ENCODE measurements around the gene TOE1.
"Not testable (repeated sequence)": the region's sequence is repeated elsewhere in the genome, so short reads cannot be mapped to it uniquely, and the experiment has no call there.

Gene TOE1

DNA sequence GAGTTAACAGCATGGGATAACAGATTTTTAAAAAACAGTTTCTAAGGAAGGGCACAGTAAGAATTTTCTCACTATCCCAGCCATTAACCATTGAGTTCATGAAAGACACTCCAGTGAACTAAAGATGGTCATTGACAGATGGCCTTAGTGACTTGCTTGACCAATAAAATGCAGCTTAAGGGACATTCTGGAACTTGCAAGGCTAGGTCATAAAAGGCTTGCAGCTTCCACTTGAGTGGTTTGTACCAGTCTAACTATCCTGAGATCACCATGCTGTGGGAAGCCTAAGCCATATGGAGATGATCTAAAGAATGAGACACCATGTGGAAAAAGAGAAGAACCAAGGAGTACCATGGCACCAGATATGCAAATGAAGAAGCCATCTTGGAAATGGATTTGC lies 38.2 kb downstream of the TOE1 start:
- Histone ChIP-seq H3K4me3 (ENCODE audit: low read depth in 1 of 5, low read length in 5 of 5) (no peak overlapping the region), H3K27ac (ENCODE audit: low read depth, low read length) (no peak overlapping the region), H3K27me3 (ENCODE audit: control insufficient read depth in 5 of 5, insufficient read depth in 4 of 5, low read length in 5 of 5) (no peaks in the 10 kb centered on the region), H3K9me3 (ENCODE audit: control insufficient read depth in 5 of 5, low read length in 5 of 5) (no peaks in the 10 kb centered on the region), H3K9ac (ENCODE audit: low read length in 5 of 5) (no peak overlapping the region), H3K36me3 (ENCODE audit: control insufficient read depth in 5 of 5, insufficient read depth in 5 of 5, low read length in 5 of 5) (no peaks in the 10 kb centered on the region), H3K4me1 (ENCODE audit: control insufficient read depth in 5 of 5, insufficient read depth in 5 of 5, low read length in 5 of 5) (peaks cover 0 to 3% (median 0%) of the 10 kb centered on the region in 5 donors)

GRCh38 chr1:45379524-45379923 lies 39.6 kb downstream of the TOE1 start:
- Histone ChIP-seq H3K9me3 (ENCODE audit: control insufficient read depth in 5 of 5, low read length in 5 of 5) (no peaks in the 10 kb centered on the region), H3K9ac (ENCODE audit: low read length in 5 of 5) (no peak overlapping the region), H3K4me3 (ENCODE audit: low read depth in 1 of 5, low read length in 5 of 5) (no peak overlapping the region), H3K4me1 (ENCODE audit: control insufficient read depth in 5 of 5, insufficient read depth in 5 of 5, low read length in 5 of 5) (peaks cover 0 to 3% (median 0%) of the 10 kb centered on the region in 5 donors), H3K27ac (ENCODE audit: low read depth, low read length) (no peak overlapping the region), H3K27me3 (ENCODE audit: control insufficient read depth in 5 of 5, insufficient read depth in 4 of 5, low read length in 5 of 5) (no peaks in the 10 kb centered on the region), H3K36me3 (ENCODE audit: control insufficient read depth in 5 of 5, insufficient read depth in 5 of 5, low read length in 5 of 5) (no peaks in the 10 kb centered on the region)

DNA sequence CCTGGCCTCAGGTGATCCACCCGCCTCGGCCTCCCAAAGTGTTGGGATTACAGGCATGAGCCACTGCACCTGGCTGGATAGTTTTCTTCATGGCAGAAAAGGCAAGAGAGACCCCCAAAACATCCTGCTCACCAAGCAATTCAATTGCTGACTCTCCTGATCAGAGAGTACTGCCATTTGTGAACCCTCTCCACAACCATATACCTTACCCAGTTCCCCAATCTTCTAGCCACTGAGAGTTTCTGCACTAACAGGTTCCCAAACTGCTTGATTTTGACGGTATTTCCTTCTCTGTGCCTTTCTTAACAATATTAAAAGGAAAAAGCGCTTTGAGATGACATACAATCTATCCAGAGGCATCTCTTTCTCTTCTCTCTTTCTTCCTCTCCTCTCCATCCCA lies 40.2 kb downstream of the TOE1 start:
- no peaks in the 10 kb centered on the region for H3K9me3 ChIP-seq (ENCODE audit: control insufficient read depth in 5 of 5, low read length in 5 of 5)
- H3K27me3 ChIP-seq (ENCODE audit: control insufficient read depth in 5 of 5, insufficient read depth in 4 of 5, low read length in 5 of 5): no peaks in the 10 kb centered on the region
- H3K36me3 ChIP-seq (ENCODE audit: control insufficient read depth in 5 of 5, insufficient read depth in 5 of 5, low read length in 5 of 5): no peaks in the 10 kb centered on the region
- H3K4me1 ChIP-seq (ENCODE audit: control insufficient read depth in 5 of 5, insufficient read depth in 5 of 5, low read length in 5 of 5): peaks cover 0 to 3% (median 0%) of the 10 kb centered on the region in 5 donors
- no peak overlapping the region for H3K4me3 ChIP-seq (ENCODE audit: low read depth in 1 of 5, low read length in 5 of 5)
- H3K27ac ChIP-seq (ENCODE audit: low read depth, low read length): no peak overlapping the region
- no peak overlapping the region for H3K9ac ChIP-seq (ENCODE audit: low read length in 5 of 5)

- Histone ChIP-seq H3K4me3 (ENCODE audit: low read depth in 1 of 5, low read length in 5 of 5) (no peak overlapping the region), H3K27me3 (ENCODE audit: control insufficient read depth in 5 of 5, insufficient read depth in 4 of 5, low read length in 5 of 5) (no peaks in the 10 kb centered on the region), H3K9ac (ENCODE audit: low read length in 5 of 5) (no peak overlapping the region), H3K9me3 (ENCODE audit: control insufficient read depth in 5 of 5, low read length in 5 of 5) (no peaks in the 10 kb centered on the region), H3K36me3 (ENCODE audit: control insufficient read depth in 5 of 5, insufficient read depth in 5 of 5, low read length in 5 of 5) (no peaks in the 10 kb centered on the region), H3K4me1 (ENCODE audit: control insufficient read depth in 5 of 5, insufficient read depth in 5 of 5, low read length in 5 of 5) (peaks cover 0 to 2% (median 0%) of the 10 kb centered on the region in 5 donors), H3K27ac (ENCODE audit: low read depth, low read length) (no peak overlapping the region)
These were observed 40.8 kb downstream of the TOE1 start for GRCh38 chr1:45380730-45381129.

GRCh38 chr1:45381243-45381642 lies 41.3 kb downstream of the TOE1 start:
- no peak overlapping the region for H3K27ac ChIP-seq (ENCODE audit: low read depth, low read length)

DNA sequence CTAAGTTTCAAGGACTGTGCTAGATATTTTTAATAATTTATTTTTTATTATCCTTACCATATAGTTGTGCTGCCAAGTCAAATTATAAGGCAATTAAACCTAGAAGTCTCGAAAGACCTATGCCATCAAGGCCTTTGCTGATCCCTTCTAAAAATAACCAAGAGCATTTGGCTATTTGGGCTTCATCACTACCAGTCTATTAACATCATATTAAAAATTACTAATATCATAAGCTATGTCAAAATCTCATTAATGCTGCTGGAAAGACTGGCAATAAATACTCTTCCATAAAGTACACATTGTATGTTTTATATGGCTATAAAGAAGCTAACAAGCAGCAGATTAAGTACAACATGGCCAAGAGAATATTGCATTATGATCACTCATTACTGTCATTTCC lies 43.2 kb downstream of the TOE1 start:
- H3K9me3 ChIP-seq (ENCODE audit: control insufficient read depth in 5 of 5, low read length in 5 of 5): no peaks in the 10 kb centered on the region
- H3K4me1 ChIP-seq (ENCODE audit: control insufficient read depth in 5 of 5, insufficient read depth in 5 of 5, low read length in 5 of 5): no peaks in the 10 kb centered on the region
- H3K27me3 ChIP-seq (ENCODE audit: control insufficient read depth in 5 of 5, insufficient read depth in 4 of 5, low read length in 5 of 5): no peaks in the 10 kb centered on the region
- no peak overlapping the region for H3K27ac ChIP-seq (ENCODE audit: low read depth, low read length)
- no peak overlapping the region for H3K4me3 ChIP-seq (ENCODE audit: low read depth in 1 of 5, low read length in 5 of 5)
- H3K9ac ChIP-seq (ENCODE audit: low read length in 5 of 5): no peak overlapping the region
- no peaks in the 10 kb centered on the region for H3K36me3 ChIP-seq (ENCODE audit: control insufficient read depth in 5 of 5, insufficient read depth in 5 of 5, low read length in 5 of 5)

More at GRCh38 chr1:45381243-45381642, 41.3 kb downstream of the TOE1 start:
- Histone ChIP-seq H3K27me3 (ENCODE audit: control insufficient read depth in 5 of 5, insufficient read depth in 4 of 5, low read length in 5 of 5) (no peaks in the 10 kb centered on the region), H3K9me3 (ENCODE audit: control insufficient read depth in 5 of 5, low read length in 5 of 5) (no peaks in the 10 kb centered on the region), H3K9ac (ENCODE audit: low read length in 5 of 5) (no peak overlapping the region), H3K36me3 (ENCODE audit: control insufficient read depth in 5 of 5, insufficient read depth in 5 of 5, low read length in 5 of 5) (no peaks in the 10 kb centered on the region), H3K4me3 (ENCODE audit: low read depth in 1 of 5, low read length in 5 of 5) (no peak overlapping the region), H3K4me1 (ENCODE audit: control insufficient read depth in 5 of 5, insufficient read depth in 5 of 5, low read length in 5 of 5) (no peaks in the 10 kb centered on the region)

DNA sequence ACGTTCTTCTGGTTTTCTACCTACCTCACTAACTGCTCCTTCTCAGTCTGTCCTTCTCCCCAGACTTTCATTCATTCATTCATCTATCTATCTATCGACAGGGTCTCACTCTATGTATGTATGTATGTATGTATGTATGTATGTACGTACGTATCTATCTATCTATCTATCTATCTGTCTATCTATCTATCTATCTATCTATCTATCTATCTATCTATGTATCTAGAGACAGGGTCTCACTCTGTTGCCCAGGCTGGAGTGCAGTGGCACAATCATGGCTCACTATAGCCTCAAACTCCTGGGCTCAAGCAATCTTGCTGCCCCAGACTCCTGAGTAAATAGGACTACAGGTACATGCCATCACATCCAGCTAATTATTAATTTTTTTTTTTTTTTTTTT lies 44.2 kb downstream of the TOE1 start:
- not testable (repeated sequence) for H3K36me3 ChIP-seq (ENCODE audit: control insufficient read depth in 5 of 5, insufficient read depth in 5 of 5, low read length in 5 of 5); H3K9me3 ChIP-seq (ENCODE audit: control insufficient read depth in 5 of 5, low read length in 5 of 5); H3K4me3 ChIP-seq (ENCODE audit: low read depth in 1 of 5, low read length in 5 of 5); H3K9ac ChIP-seq (ENCODE audit: low read length in 5 of 5); H3K27ac ChIP-seq (ENCODE audit: low read depth, low read length); H3K4me1 ChIP-seq (ENCODE audit: control insufficient read depth in 5 of 5, insufficient read depth in 5 of 5, low read length in 5 of 5); H3K27me3 ChIP-seq (ENCODE audit: control insufficient read depth in 5 of 5, insufficient read depth in 4 of 5, low read length in 5 of 5)

DNA sequence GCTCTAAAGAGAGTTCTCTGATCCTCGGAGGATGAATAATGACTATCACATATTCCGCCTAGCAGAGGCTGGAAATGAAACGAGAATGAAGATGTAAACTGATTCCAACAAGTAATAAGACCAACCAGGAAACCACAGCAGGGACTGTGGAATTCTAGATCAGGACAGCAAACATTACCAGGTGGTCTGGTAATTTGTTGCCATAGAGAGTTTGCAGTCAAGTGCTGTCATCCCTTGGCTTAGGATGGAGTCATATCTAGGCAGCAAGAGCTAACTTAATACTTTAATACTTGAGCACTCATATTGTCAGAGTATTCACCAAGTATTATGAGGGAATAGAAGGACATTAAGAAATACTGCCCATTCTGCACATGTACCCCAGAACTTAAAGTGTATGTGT lies 45.3 kb downstream of the TOE1 start:
- H3K4me1 ChIP-seq (ENCODE audit: control insufficient read depth in 5 of 5, insufficient read depth in 5 of 5, low read length in 5 of 5): no peaks in the 10 kb centered on the region
- H3K36me3 ChIP-seq (ENCODE audit: control insufficient read depth in 5 of 5, insufficient read depth in 5 of 5, low read length in 5 of 5): no peaks in the 10 kb centered on the region
- H3K4me3 ChIP-seq (ENCODE audit: low read depth in 1 of 5, low read length in 5 of 5): no peak overlapping the region

GRCh38 chr1:45386219-45386618 lies 46.2 kb downstream of the TOE1 start:
- no peak overlapping the region for H3K9ac ChIP-seq (ENCODE audit: low read length in 5 of 5)
- no peak overlapping the region for H3K4me3 ChIP-seq (ENCODE audit: low read depth in 1 of 5, low read length in 5 of 5)
- no peaks in the 10 kb centered on the region for H3K9me3 ChIP-seq (ENCODE audit: control insufficient read depth in 5 of 5, low read length in 5 of 5)
- H3K4me1 ChIP-seq (ENCODE audit: control insufficient read depth in 5 of 5, insufficient read depth in 5 of 5, low read length in 5 of 5): no peaks in the 10 kb centered on the region
- H3K27me3 ChIP-seq (ENCODE audit: control insufficient read depth in 5 of 5, insufficient read depth in 4 of 5, low read length in 5 of 5): no peaks in the 10 kb centered on the region
- no peaks in the 10 kb centered on the region for H3K36me3 ChIP-seq (ENCODE audit: control insufficient read depth in 5 of 5, insufficient read depth in 5 of 5, low read length in 5 of 5)
- H3K27ac ChIP-seq (ENCODE audit: low read depth, low read length): no peak overlapping the region

More for the DNA sequence above, 45.3 kb downstream of the TOE1 start:
- Histone ChIP-seq H3K9ac (ENCODE audit: low read length in 5 of 5) (no peak overlapping the region), H3K27me3 (ENCODE audit: control insufficient read depth in 5 of 5, insufficient read depth in 4 of 5, low read length in 5 of 5) (no peaks in the 10 kb centered on the region), H3K9me3 (ENCODE audit: control insufficient read depth in 5 of 5, low read length in 5 of 5) (no peaks in the 10 kb centered on the region), H3K27ac (ENCODE audit: low read depth, low read length) (no peak overlapping the region)

Data from subcutaneous abdominal adipose tissue (tissue), 5 donors.